BJ (cell line): ENCODE data around the gene USP37. TPM values are rescaled to one million over a fixed set of nuclear protein-coding genes. Genes with fewer than 3 reads are reported as not detected.

Source experiments
- CTCF ChIA-PET: fragments of 350-600 bp; formaldehyde crosslinking; extraction: SDS; loops from one replicate; lab custom pipeline; 2021; ENCODE audit warnings: antibody characterized with exemption, inconsistent platforms; lab: Yijun Ruan, JAX
- POLR2A ChIA-PET: fragments of 300-600 bp; sonication (Branson Sonifier 250); formaldehyde crosslinking; extraction: SDS; loops from one replicate; lab custom pipeline; 2021; ENCODE audit warnings: antibody characterized with exemption; lab: Charles Lee
- DNase-seq: peaks from one replicate; pipeline ENCODE4 v3.0.0-alpha.2; 2011; ENCODE audit warnings: low read depth
- H3K27me3 ChIP-seq: 2 replicates; pipeline ENCODE4 v1.6.0; 2011; ENCODE audit warnings: low read length; ENCODE audit not compliant: control insufficient read depth, insufficient read depth
- H3K36me3 ChIP-seq: 2 replicates; pipeline ENCODE4 v1.5.1; 2011; ENCODE audit warnings: low read length; ENCODE audit not compliant: control insufficient read depth, insufficient read depth
- H3K4me3 ChIP-seq: 2 replicates; pipeline ENCODE4 v1.5.1; 2011; ENCODE audit warnings: low read depth, mild to moderate bottlenecking, control low read depth, low read length
- CTCF ChIP-seq: IDR thresholded peaks from 2 replicates; pipeline ENCODE4 v1.5.1; 2011; ENCODE audit warnings: low read depth, mild to moderate bottlenecking, control low read depth, inconsistent platforms, low read length, moderate library complexity; ENCODE audit not compliant: insufficient read depth
- polyA plus RNA-seq: library from polyadenylated mRNA; depleted of rRNA; stranded (reverse); fragments of >200 nt; gene quantifications from 2 replicates; pipeline ENCODE4 v1.2.3, GENCODE V29; 2011

USP37 gene
- polyA plus RNA-seq, 1 experiment = 1.9 TPM

DNA sequence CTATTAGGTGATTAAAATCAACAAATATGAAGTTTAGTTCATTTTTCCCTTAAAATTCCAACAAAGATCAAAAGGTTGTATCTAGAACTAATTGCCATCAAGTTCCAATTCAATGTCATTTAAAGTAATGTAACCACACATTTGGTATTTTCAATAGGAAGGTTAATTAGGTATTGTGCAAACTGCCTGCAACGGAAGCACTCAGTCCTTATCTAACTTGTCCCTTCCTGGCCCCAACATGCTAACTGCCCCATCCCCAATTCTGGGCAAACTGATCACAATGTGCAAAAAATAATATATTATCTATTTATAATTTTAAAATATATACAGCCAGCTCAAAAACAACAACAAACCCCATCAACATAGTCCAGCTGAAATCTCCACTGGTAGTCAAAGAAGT is 116.1 kb downstream of the USP37 start:
- Histone ChIP-seq H3K36me3 (peaks cover 5% of the 10 kb centered on the region; the same call in 1 of the 2 replicates), H3K4me3 (no peak overlapping the region), H3K27me3 (no peaks in the 10 kb centered on the region)
- DNase-seq = no peak
- TF ChIP-seq CTCF = no peak
- POLR2A ChIA-PET = no interaction called here
- CTCF ChIA-PET = no interaction called here

GRCh38 chr2:218448934-218449333 is 119.2 kb downstream of the USP37 start:
- TF ChIP-seq CTCF = no peak
- Histone ChIP-seq H3K4me3 (no peak overlapping the region), H3K36me3 (peaks cover 2% of the 10 kb centered on the region; the same call in 1 of the 2 replicates), H3K27me3 (no peaks in the 10 kb centered on the region; the same call in 1 of the 2 replicates)
- CTCF ChIA-PET = interaction anchor here (0.9 kb wide), 1 partner anchor 17 kb away, joined by 3 read pairs; no protein-coding TSS in a partner anchor
- POLR2A ChIA-PET = no interaction called here
- peak; percentile 2 for DNase-seq

DNA sequence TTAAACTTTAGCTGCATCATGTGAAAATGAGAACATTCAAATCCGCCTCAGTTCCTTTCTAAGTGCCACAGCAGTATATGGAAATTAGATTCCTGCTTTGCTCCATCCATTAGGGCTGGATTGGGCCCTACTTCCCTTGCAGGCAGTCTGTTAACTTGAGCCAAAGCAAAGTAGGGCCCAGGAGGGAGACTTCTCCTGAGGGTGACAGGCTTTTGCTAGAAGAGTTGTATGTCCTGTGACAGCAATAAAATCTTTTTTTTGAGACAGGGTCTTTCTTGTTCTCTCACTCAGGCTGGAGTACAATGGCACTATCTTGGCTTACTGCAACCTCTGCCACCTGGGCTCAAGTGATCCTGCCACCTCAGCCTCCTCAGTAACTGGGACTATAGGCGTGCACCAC is 121.1 kb downstream of the USP37 start:
- CTCF ChIA-PET = no interaction called here
- TF ChIP-seq CTCF = no peak
- Histone ChIP-seq H3K4me3 (no peak overlapping the region), H3K36me3 (no peaks in the 10 kb centered on the region), H3K27me3 (no peaks in the 10 kb centered on the region; the same call in 1 of the 2 replicates)
- no peak for DNase-seq
- POLR2A ChIA-PET = no interaction called here

DNA sequence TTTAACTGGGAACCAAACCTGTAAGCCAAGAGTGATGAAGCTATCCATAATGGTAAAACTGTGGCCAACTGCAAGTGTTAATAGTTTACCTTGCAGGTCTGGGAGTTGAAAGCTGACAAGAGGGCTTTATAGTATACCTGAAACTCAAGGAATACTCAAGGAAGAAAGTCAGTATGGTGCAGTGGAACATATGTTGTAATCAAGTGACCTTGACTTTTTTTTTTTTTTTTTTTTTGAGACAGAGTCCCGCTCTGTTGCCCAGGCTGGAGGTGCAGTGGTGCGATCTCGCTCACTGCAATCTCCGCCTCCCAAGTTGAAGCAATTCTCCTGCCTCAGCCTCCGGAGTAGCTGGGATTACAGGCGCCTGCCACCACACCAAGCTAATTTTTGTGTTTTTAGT is 121.6 kb downstream of the USP37 start:
- Histone ChIP-seq H3K4me3 (no peak overlapping the region), H3K27me3 (no peaks in the 10 kb centered on the region; the same call in 1 of the 2 replicates), H3K36me3 (no peaks in the 10 kb centered on the region)
- no peak for DNase-seq
- CTCF ChIA-PET = no interaction called here
- no peak for TF ChIP-seq CTCF
- POLR2A ChIA-PET = no interaction called here

DNA sequence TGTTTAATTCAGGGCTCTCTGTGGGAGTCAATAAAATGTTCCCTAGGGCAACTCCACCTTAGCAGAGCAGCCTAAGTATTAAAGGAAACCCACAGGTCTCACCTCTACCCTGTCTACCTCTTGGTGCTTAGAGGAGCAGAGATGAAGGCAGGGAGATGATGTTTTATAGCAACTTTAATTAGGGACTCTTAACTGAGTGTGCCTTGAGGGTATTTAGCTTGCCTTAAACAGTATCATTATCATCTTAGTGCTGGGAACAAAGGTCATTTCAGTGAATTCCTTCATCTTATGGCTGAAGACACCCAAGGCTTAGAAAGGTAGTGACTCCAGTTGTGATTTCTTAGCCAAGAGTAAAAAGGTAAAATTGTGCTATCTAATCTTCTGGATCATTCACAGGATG is 122.5 kb downstream of the USP37 start:
- H3K36me3 ChIP-seq = no peaks in the 10 kb centered on the region
- DNase-seq = no peak
- no peak overlapping the region for H3K4me3 ChIP-seq
- ChIA-PET CTCF (interaction anchor here (0.5 to 1.2 kb wide), 2 partner anchors 16 to 23 kb away, joined by 3 to 4 read pairs; no protein-coding TSS in a partner anchor), POLR2A (no interaction called here)
- no peak for TF ChIP-seq CTCF
- H3K27me3 ChIP-seq = no peaks in the 10 kb centered on the region; the same call in 1 of the 2 replicates
